ENCODE results near the gene FOXP1. TPM values are rescaled to one million over a fixed set of nuclear protein-coding genes. Genes with fewer than 3 reads are reported as not detected.

FOXP1 gene
- polyA plus RNA-seq, 4 donors: 31.3 to 39.3 (median 33.6) TPM

- no peak for DNase-seq (ENCODE audit: low read depth in 4 of 4, low spot score in 3 of 4)
Measured at GRCh38 chr3:71254281-71255057, 329.1 kb downstream of the FOXP1 start.

GRCh38 chr3:71253169-71253568 lies 330.4 kb downstream of the FOXP1 start:
- DNase-seq (ENCODE audit: low read depth in 4 of 4, low spot score in 3 of 4): no peak

- no peak for DNase-seq (ENCODE audit: low read depth in 4 of 4, low spot score in 3 of 4)
Measured at GRCh38 chr3:71252466-71252865, 331.1 kb downstream of the FOXP1 start.

- no peak for DNase-seq (ENCODE audit: low read depth in 4 of 4, low spot score in 3 of 4)
Measured at GRCh38 chr3:71251156-71251775, 332.3 kb downstream of the FOXP1 start.

- no peak for DNase-seq (ENCODE audit: low read depth in 4 of 4, low spot score in 3 of 4)
Measured at GRCh38 chr3:71250026-71250425, 333.5 kb downstream of the FOXP1 start.

- DNase-seq (ENCODE audit: low read depth in 4 of 4, low spot score in 3 of 4): no peak
Measured at GRCh38 chr3:71247958-71248335, 335.6 kb downstream of the FOXP1 start.

GRCh38 chr3:71247221-71247957 lies 336.1 kb downstream of the FOXP1 start:
- DNase-seq (ENCODE audit: low read depth in 4 of 4, low spot score in 3 of 4): no peak

- no peak for DNase-seq (ENCODE audit: low read depth in 4 of 4, low spot score in 3 of 4)
Measured at GRCh38 chr3:71245971-71246880, 337.3 kb downstream of the FOXP1 start.

- DNase-seq (ENCODE audit: low read depth in 4 of 4, low spot score in 3 of 4): peak in 1 of 4 donors; percentile 25
Measured at GRCh38 chr3:71244826-71245488, 338.6 kb downstream of the FOXP1 start.

GRCh38 chr3:71244153-71244825 lies 339.2 kb downstream of the FOXP1 start:
- DNase-seq (ENCODE audit: low read depth in 4 of 4, low spot score in 3 of 4): no peak

GRCh38 chr3:71243229-71243628 lies 340.3 kb downstream of the FOXP1 start:
- no peak for DNase-seq (ENCODE audit: low read depth in 4 of 4, low spot score in 3 of 4)

GRCh38 chr3:71241981-71242560 lies 341.5 kb downstream of the FOXP1 start:
- DNase-seq (ENCODE audit: low read depth in 4 of 4, low spot score in 3 of 4): no peak

GRCh38 chr3:71241246-71241901 lies 342.2 kb downstream of the FOXP1 start:
- DNase-seq (ENCODE audit: low read depth in 4 of 4, low spot score in 3 of 4): no peak

- DNase-seq (ENCODE audit: low read depth in 4 of 4, low spot score in 3 of 4): no peak
Measured at GRCh38 chr3:71240034-71240433, 343.5 kb downstream of the FOXP1 start.

GRCh38 chr3:71238355-71238757 lies 345.2 kb downstream of the FOXP1 start:
- no peak for DNase-seq (ENCODE audit: low read depth in 4 of 4, low spot score in 3 of 4)

- DNase-seq (ENCODE audit: low read depth in 4 of 4, low spot score in 3 of 4): no peak
Measured at GRCh38 chr3:71237672-71238071, 345.9 kb downstream of the FOXP1 start.

GRCh38 chr3:71235846-71236245 lies 347.7 kb downstream of the FOXP1 start:
- DNase-seq (ENCODE audit: low read depth in 4 of 4, low spot score in 3 of 4): no peak

- DNase-seq (ENCODE audit: low read depth in 4 of 4, low spot score in 3 of 4): no peak
Measured at GRCh38 chr3:71232895-71233294, 350.6 kb downstream of the FOXP1 start.
